GM18526 (cell line): ENCODE results near the gene EPHA1.

ENCODE experiments used
- POLR2A ChIP-seq: IDR thresholded peaks from 3 replicates; pipeline ENCODE4 v1.6.1; 2011; ENCODE audit not compliant: insufficient read length; ENCODE audit errors: extremely low read depth

The EPHA1 gene

DNA sequence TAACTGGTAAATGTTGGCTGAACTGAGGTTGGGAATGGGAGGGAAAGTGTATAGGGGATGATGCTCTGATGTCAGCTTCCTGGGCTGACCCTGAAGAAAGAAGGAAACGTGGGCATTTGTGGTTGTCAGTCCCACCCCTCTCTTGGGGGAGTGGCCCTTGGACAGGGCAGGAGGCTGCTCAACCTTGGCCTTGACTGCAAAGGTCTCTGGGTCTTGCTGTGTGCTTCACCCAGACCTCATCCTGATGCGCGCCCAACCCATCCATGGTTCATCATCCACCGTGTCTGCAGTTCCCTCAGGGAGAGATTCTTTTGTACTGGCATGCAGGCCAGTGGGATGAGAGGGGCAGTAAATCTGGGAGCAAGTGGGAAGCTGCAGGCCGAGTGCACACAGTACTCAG lies 32.3 kb downstream of the EPHA1 start:
- TF ChIP-seq POLR2A: no peak

DNA sequence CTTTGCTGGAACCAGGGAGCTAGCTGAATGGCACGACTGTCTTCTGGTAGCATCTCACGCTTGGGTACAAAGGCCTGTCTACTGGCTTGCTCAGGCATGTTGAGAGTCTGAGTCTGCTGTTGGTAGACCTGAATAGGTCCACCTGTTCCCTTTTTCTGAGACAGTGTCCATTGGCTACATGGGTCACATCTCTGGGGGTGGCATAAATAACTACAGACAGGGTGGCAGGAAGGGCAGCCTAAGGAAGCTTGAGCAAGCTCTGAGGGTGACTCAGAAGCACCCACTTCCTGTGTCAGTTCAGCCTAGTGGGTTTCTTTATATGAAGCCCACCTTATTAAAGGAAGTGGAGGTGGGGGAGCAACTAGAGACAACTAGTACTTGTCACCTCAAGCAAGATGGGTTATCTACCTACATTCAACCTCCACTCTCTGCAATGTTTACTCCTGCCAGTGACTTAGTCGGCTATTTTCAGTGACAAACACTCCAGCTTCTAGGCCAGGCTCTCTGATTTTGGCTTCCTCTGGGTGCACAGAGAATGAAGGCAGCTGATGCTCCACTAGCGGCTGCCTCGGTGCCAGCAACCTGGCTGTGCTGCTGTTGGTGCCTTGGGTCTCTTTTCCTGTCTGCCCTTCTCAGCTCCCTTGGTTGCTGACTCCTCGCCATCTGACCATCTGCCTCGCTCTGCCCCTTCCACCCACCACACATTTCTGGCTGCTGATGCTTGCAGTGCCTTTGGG lies 33.2 kb downstream of the EPHA1 start:
- TF ChIP-seq POLR2A: no peak

DNA sequence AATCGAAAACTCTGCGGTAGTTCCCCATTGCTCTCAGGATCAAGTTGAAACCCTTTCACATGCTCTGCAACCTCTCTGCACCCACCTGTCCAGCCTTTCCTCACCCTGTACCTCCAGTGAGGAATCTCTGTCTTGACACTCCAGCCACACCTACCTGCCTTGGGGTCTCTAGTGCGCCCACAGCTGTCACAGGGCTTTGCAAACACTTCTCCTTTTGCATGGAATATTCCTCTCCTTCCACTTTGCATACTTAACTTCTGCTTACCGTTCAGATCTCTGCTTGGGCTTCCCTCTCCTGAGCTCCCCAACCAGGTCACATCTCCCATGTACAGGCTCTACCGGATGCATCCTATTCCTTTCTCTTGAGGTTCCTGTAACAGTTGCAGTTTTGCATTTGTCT lies 34.1 kb downstream of the EPHA1 start:
- no peak for TF ChIP-seq POLR2A

GRCh38 chr7:143373255-143373794 lies 35.3 kb downstream of the EPHA1 start:
- TF ChIP-seq POLR2A: no peak

DNA sequence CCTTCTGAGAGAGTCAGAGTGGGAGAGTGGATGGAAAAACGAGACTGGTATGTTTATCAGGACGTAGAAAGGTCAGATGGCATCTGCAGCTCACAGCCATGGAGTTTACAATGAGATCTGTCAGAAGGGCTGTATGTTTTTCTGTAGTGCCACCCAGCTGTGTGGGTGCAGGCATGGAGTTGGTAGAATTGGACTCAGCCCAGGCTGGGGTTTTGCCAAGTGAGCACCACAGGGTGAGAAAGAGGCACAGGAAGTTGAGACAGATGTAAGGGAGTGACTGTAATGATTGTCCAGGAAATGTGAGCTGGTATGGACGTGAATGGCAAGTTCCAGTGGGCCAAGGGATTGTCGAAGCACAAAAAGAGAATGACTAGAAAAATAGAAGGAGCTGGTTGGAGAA lies 36.6 kb downstream of the EPHA1 start:
- TF ChIP-seq POLR2A: no peak

GRCh38 chr7:143369678-143370651 lies 38.7 kb downstream of the EPHA1 start:
- TF ChIP-seq POLR2A: no peak

- TF ChIP-seq POLR2A: no peak
Observed at GRCh38 chr7:143368387-143368786, 40.3 kb downstream of the EPHA1 start.

- no peak for TF ChIP-seq POLR2A
Observed at GRCh38 chr7:143367972-143368371, 40.7 kb downstream of the EPHA1 start.

DNA sequence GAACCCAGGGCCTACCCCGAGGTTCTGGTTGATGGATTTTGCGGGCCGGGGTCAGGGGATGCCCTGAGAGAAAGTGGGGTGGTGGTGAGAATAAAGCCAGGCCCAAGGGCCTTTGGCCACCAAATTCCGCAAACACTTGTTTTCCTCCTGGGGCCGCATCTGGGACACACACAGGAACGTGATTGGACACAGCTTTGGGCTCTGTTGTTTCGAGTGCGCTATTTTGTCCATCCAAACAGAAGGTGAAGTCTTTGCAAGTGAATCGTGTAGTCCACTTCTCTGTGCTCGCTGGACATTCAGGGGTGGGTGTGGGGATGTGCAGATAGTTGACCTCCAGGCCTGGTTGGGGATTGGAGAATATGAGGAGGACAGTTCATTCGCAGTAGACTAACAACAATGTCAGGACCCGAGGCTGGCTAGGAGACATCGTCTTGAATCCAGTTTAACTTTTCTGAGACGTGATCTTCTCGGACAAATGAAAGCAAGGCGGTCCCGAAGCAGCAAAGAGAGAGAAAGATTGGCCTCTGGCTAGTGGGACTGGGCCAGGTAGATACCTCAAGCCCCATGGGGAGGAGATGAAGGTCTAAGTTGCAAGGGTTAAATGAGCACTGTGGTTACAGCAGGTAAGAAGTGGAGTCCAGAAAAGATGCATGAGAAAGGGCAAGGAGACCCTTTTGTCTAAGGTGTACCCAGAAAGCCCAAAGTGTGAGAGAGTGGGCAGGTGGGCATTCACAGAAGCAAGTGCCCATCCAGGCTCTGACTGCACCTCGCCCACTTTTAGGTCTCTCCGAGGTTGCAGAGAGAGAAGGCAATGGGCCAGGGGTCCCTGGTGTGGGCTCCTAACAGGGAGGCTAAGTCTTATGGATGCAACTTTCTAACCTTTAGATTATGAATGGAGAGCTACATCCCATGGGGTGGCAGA lies 45.4 kb downstream of the EPHA1 start:
- no peak for TF ChIP-seq POLR2A

- no peak for TF ChIP-seq POLR2A
Observed at GRCh38 chr7:143362131-143363015, 46.3 kb downstream of the EPHA1 start, which contains the start of gene FAM131B. TSS of gene FAM131B (minus strand) at chr7:143362713. CDS start at chr7:143362603, 110 bp downstream.

DNA sequence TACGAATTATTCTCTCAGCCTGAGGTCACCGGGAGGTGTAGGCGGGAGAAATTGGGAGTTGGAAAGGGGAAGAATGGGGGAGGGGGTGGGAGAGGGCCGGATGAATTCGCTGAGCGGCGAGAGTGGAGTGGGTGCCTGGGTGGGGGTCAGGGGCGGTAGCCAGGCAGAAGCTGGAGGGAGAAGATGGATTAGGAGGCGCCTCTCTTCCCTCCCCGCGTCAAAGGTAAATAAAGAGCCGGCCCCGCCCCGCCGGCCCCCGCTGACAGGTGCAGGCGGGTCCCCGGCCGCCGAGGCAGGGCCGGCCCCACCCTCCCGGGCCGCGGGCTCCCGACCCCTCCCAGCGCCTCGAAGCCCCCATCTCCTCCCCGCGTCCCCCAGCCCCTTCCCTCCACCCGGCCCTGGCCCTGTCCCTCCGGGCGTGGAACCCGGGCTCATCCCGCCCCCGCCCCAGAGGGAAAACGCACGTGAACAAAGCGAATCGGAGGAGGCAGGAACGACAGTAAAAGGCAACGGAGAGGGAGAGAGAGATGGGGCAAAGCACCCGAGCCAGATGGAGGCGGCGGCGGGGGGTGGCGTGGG lies 47.0 kb downstream of the EPHA1 start:
- TF ChIP-seq POLR2A: no peak

GRCh38 chr7:143360788-143361551 lies 47.7 kb downstream of the EPHA1 start:
- TF ChIP-seq POLR2A: no peak

DNA sequence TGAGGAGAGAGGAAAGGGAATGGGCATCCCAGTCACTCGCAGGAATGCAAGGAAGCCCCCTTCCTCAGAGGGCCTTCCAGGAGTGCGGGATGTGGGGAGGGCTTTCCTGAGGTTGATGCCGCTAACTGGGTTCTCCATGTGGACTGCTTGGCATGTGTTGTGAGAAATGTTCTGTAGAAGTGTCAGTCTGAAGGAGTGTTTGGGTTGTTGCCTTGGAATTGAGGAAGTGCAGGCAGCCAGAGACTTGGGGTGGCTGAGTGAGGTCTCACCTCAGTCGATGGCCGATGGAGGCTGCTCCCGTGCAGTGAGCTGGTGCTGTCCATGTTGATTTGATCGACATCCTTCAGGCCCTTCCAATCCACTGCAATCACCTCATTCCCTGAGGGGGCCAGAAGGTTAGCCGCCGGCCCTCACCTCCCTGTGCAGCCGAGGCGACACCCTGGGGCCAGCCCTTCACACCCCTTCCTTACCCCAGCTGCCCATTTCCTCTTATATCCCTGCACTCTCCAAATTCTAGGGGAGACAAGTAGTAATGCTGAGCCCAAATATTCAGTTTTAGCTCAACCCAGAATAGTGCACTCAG lies 48.8 kb downstream of the EPHA1 start:
- TF ChIP-seq POLR2A: no peak

- TF ChIP-seq POLR2A: no peak
Observed at GRCh38 chr7:143358626-143359025, 50.0 kb downstream of the EPHA1 start.
